Tracheal epithelial cell (primary cell): ENCODE measurements around the gene RIMS4. TPM values are rescaled to one million over a fixed set of nuclear protein-coding genes. Genes with fewer than 3 reads are reported as not detected.

Source experiments
- total RNA-seq: library from RNA; depleted of rRNA; stranded (reverse); fragments of >200 nt; gene quantifications from 2 replicates; pipeline ENCODE4 v1.2.1, GENCODE V29; 2014

RIMS4 gene
- total RNA-seq: under 0.01 TPM in 1 of 2 replicates, not detected in the other

GRCh38 chr20:44810391-44811149, at the start of gene RIMS4:
TSS of gene RIMS4 (minus strand) at chr20:44810546. CDS start at chr20:44810271, 275 bp downstream.

GRCh38 chr20:44745598-44746366, 64.6 kb downstream of the RIMS4 start, which contains the start of gene KCNK15:
TSS of gene KCNK15 (plus strand) at chr20:44745865. CDS start at chr20:44745911, 46 bp downstream.

GRCh38 chr20:44714701-44715498, 95.4 kb downstream of the RIMS4 start, which contains the start of gene CCN5:
TSS of gene CCN5 (plus strand) at chr20:44715369. CDS start at chr20:44715391, 22 bp downstream.

Other genes with a start within 250 kb of the RIMS4 start
- gene PKIG, start 228.0 kb downstream of the RIMS4 start, total RNA-seq: 12.4 and 21.0 TPM in 2 replicates
- 5.3 and 21.9 TPM in 2 replicates for gene ADA, start 158.8 kb downstream of the RIMS4 start, total RNA-seq
- not detected in 2 replicates for gene CCN5, start 95.2 kb downstream of the RIMS4 start, total RNA-seq
- 0.96 TPM in 1 of 2 replicates, not detected in the other for gene KCNK15, start 64.7 kb downstream of the RIMS4 start, total RNA-seq
- gene YWHAB, start 75.2 kb upstream of the RIMS4 start, total RNA-seq: 65.1 and 69.3 TPM in 2 replicates
- gene PABPC1L, start 99.5 kb upstream of the RIMS4 start, total RNA-seq: 8.1 and 11.8 TPM in 2 replicates
- gene TOMM34, start 149.9 kb upstream of the RIMS4 start, total RNA-seq: 21.5 and 34.7 TPM in 2 replicates
- 24.7 and 25.3 TPM in 2 replicates for gene STK4, start 156.0 kb upstream of the RIMS4 start, total RNA-seq